SK-N-DZ (cell line): Measurements from ENCODE around the gene CELSR1.

Experiments
- DNase-seq: peaks from one replicate; pipeline ENCODE4 v3.0.0-alpha.2; 2015; ENCODE audit warnings: low spot score

Gene CELSR1

DNA sequence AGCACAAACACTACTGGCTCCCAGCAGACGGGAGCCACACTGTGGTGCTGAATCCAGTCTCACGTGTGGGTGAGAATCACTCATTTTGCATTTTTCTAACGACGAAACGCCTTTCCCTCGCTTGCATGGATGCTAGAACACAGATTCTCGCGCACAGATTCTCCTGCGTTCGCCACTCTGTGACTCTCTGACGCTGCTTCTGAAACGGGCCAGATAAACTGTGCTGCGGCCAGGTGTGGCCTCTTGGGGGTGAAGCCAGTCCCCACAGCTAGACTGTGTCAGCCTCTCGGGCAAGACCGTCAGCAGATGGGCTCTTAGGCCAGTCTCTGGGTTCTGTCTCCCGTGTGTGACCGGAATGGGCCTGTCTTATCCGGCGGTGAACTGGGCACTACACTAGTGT lies 157.4 kb downstream of the CELSR1 start:
- no peak for DNase-seq

DNA sequence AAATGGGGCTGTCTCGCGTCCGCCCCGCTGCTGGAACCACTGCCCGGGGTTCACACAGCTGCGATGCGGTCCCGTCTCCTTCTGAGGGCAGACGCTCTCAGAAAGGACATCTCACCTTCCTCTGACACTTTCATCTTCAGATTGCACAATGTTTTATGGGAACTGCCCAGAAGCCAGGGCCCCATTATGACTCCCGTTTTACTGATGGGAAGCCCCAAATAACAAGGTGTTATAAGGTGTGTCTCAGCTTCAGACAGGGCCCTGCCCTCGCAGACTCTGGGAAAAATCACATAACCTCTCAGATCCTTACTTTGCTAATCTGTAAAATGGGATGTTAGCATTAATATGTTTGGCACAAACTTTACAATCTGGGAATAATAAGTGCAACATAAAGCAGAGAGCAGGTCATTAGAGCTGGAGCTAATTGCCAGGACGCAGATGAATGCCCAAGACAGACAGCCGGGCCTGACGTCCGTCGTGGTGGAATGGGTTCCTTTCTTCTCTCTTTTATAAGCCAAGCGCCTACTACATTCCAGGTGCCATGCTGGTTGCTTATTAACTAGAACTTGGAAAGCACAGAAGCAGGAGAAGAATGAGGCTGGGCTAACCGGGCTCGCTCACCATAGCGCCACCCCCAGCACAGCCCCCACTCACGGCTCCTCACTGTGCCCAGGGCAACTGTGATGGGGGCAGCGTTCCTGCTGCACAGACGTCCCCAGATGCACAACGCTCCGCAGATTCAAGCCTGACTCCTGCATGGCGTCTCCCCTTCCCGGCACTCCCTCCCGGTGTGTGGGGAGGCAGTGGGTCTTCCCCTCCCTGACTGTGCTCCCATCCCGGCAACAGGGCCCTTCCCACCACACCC lies 158.1 kb downstream of the CELSR1 start:
- DNase-seq = no peak

DNA sequence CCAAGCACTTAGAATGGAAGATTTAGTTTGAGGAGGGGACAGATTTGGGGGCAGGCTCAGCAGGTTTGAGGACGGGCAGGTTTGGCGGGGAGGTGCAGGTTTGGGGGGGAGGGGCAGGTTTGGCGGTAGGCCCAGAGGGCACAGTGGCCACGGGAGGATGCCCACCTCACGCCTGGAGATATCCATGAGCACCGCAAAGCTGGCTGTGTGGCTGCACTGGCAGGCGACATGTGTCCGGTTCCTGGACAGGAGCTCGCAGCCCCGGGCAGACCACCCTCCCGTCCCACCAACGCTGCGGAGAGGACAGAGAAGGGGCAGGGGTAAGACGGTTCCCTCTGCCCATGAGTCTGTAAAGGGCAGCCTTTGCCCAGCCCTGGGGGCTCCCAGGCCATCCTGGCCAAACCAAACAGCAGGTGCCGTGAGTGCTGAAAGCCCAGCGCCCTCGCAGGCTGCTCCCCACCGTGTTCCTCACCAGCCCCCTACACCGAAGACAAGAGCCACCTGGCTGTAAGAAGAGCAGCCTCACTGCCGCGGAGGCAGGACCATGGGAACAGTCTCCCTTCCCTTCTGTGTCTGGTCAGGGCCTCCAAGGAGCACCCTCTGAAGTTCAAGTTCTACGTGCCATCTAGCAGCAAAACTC lies 158.9 kb downstream of the CELSR1 start:
- DNase-seq = no peak

DNA sequence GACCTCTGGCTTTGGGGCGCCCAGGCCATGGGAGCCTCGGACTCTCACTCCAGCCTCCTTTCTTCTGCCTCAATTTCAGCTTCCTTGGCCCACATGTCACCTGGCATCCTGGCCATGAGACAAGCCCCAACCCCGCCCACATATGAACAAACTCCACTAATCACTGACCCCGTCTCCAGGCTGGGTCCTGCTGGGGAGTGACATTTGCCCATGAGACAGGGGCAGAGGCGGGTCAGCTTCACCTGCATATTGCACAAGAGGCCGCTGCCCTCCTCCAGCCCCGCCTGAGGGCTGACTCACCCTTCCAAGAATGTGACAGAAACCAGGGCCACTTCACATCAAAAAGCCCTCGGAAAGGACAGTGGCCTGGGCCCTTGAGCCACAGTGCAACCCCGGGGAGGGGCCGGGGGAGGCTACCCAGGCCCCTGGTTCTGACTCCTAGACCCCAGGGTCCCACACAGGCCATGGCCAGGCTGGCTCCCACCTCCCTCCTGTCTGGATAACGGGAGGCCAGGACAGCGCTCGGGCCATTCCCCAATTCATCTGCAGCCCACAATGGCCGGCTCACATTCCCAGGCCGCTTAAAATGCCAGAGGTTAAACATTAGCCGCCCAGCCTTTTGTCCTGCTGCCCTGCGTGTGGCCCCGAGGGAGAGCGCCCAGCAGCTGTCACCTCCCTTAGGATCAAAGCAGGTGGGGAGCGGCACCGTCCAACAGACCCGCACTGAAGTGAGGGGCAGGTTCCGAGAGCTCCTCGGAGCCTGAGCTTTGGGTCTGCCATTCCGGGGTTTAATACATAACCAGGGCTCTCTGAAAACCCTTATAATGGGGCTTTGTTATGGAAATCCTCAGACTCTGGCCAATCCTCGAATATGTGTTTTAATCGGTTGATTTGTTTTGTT lies 159.6 kb downstream of the CELSR1 start:
- DNase-seq = no peak

DNA sequence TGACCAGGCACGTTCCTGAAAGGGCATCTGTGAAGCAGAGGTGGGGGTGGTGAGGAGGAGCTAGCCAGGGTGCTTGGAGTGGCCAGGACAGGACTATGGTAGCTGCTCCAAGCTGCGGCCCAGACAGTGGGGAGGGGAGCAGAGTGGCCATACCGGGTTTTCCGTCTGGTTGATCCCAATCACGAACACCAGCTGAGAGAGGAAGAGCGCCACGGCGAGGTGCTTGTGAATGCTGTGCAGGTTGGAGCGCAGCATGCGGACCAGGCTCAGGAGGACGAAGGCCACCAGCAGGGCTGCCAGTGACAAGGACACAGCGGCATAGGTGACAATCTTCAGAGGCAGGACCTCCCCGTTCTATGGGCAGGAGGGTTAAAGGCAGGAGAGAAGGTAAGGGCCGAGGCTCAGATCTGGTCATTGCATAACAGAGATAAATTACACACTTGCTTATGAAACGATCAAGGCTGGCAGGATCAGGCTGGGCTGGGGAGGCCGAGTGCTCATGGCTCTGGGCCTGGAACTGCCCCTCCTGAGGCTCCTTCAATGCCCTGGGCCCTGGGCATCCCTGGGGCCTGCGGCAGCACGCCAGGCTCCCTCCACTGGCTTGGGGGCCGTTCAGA lies 160.4 kb downstream of the CELSR1 start:
- no peak for DNase-seq

DNA sequence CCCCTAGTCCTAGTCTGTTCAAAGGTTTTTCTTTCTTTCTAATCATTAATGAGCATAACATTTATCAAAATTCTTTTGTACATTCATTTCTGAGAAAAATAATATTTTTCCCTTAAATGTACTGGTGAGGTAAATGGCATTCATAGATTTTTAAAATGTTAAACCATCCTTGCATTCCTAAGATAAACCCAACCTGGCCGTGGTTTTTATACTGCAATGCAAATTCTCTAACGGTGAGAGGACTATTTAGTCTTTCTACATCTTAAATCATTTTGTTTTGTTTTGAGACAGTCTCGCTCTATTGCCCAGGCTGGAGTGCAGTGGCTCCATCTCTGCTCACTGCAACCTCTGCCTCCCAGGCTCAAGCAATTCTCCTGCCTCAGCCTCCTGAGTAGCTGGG lies 161.3 kb downstream of the CELSR1 start:
- no peak for DNase-seq

DNA sequence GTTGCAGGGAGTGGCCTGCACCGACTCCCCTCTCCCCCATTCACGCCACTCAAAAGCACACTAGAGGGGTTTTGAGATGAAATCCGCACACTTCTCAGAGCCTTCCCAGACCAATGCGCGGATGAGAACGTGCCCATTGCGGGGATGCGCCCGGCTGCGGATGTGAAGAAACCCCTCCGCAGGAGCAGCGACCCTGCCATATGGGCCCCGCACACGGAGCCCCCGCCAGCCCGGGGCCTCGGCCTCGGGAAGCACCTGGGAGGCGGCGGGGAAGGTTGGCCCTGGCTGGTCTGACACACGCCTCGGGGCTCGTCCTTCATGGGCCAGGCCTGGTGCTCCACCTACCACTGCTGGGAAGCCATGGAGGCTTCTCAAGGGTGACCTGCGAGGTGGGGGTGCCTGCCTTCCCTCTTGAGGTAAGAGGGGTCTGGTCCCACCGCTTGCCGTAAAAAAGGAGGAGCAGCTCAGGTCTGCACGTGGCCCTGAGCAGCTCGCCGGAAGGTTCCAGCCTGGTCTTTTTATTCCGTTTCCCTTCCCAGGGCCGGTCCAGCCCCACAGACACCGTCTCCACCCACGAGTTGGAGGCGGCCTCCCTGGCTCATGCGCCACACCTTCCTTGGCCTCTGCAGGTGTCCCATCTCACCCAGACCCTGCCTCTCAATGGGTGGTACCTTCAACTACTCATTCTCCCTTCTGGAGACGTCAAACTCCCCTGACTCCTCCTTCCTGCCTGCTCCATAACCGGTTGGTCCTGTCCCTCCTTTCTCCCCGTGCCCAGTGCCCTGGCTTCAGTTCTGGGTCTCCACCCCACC lies 162.6 kb downstream of the CELSR1 start:
- no peak for DNase-seq

DNA sequence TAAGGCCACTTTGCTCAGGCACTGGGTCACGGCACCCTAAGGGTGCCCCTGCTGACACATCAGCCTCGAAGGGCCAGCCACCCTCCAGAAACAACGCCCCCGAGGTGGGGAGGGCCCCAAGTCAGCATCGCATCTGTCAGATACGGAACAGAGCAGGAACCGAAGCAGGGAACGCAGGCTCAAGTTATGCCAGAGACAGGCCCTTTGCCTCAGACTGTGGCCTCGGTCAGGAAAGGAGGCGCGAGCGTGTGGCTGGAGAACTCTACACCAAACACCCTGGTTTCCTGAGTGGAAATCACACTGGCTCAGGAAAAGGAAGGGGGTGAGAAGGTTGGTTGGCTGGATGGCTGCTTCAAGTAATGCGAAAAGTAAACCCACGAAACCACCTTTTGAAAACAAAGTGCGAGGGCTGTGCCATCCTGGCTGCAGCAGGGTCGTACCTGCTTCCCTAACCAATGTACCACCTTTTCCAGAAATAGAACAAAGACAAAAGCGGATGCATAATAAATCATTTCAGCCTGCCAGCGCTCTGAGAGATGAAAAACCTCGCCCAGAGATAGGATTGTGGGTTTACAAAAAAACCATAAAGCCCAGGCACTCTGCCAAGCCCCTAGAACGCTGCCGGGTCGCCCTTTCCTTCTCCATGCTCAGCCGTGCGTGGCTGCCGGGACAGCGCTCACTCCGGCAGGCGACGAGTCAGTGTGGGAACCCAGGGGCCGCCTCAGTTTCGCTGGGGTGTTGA lies 163.3 kb downstream of the CELSR1 start:
- DNase-seq = no peak

DNA sequence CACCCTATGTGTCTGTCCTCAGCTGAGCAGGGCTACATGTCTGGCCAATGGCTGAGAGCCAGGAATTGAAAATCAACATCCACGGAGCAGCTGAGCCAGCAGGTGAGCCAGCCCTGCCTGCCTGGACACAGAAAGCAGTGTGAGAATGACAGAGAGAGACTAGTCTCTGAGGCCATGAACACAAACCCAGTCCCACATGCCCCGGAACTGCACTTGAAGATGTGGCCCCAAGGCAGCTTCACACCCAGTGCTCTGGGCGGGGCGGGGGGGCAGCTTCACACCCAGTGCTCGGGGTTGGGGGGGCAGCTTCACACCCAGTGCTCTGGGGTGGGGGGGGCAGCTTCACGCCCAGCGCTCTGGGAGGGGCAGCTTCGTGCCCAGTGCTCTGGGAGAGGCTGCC lies 164.3 kb downstream of the CELSR1 start:
- DNase-seq = no peak

DNA sequence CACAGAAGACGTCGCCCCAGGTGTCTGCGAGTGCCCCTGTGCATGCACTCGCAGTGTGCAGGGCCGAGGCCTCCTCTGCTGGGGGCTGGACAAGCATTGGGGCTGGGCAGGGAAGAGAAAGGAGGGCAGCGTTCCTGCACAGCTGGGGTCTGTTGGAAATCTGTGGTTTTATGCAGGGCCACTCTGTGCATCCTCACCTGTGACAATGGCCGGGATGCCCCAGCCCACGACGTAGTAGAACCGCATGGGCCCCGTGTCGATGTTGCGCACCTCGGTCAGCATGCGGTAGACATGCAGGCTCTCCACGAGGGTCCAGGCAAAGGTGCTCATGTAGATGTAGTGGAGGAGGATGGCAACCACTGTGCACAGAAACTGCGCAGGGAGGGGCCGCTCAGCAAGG lies 164.7 kb downstream of the CELSR1 start:
- no peak for DNase-seq

DNA sequence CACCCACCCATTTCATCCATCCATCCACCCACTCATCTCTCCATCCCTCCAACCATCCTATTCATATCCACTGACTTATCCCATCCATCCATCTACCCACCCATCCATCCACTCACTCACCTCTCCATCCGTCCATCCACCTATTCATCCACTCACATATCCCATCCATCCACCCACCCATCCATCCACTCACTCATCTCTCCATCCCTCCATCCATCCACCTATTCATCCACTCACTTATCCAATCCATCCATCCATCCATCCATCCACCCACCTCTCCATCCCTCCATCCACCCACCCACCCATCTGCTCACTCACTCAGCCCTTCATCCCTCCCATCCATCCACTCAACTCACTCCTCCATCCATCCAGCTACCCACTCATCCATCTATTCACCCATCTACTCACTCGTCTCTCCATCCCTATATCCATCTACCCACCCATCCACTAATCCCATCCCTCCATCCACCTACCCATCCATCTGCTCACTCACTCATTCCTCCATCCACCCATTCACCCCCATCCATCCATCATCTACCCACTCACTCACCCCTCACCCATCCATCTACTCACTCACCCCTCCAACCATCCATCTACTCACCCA lies 165.7 kb downstream of the CELSR1 start:
- DNase-seq = no peak

DNA sequence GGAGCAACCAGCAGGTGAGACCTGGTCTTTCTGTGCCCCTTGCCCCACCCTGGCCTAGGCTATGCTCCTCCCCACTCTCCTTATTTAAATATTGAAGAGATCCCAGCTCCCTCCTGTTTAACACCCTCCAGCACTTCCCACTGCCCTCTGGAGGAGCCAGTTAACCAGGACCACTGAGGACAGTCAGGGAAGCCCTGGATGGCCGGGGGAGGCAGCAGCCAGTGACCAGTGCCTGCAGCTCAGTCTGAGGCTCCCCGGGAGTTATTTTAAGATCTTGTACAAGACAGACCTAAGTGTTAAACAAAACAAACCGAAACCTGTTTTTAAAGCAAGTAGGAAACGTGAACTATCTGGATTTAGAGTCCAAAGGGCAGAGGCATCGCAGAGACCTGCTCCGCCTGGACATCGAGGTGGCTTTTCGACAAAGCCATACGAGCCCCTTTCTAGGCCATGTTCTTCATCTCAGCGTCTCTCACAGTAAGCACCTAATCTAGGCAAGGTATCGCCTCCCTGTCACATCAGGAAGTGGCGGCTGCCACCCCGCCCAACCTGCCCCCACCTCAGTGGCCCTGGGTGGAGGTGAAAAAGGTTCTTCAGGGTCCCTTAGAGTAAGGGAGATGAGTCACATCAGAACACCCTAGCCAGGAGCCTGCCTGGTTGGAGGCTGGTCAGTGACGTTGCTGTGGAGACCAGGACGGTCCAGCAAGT lies 166.7 kb downstream of the CELSR1 start:
- no peak for DNase-seq

DNA sequence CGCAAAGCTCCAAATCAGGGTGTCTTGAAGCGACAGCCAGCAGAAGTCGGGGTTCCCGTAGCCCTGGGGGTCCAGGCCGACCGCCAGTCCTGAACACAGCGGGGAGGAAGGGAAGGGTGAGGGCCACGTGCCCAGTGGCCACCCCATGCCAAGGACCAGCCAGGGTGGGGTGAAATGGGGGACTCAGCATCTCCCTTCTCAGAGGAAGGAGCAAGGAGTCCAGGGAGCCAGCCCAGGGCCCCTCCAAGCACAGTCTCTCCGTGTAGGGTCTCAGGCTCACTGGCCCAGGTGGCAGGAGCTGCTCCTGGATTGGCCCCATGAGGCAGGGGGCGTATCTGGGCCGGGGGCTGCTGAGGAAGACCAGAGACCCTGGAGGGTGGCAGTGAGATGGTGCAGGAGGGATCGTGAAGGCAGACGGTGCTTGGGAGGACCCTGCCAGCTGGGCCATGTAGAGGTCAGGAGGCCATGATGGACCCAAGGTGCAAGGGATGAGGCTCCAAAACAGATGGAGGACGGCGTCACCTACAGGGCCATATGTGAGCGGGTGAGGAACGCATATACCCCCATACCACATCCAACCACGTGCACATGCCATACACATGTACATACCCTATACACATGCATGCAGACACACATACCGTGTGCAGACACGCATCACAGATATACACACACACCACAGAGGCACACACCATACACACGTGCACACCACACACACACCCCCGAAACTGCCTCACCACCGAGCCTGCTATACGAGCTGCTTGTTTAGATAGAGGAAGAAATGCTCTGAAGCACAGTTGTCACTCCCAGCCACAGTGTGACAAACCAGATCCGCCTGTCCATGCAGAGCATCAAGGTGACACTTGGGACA lies 167.5 kb downstream of the CELSR1 start:
- no peak for DNase-seq

DNA sequence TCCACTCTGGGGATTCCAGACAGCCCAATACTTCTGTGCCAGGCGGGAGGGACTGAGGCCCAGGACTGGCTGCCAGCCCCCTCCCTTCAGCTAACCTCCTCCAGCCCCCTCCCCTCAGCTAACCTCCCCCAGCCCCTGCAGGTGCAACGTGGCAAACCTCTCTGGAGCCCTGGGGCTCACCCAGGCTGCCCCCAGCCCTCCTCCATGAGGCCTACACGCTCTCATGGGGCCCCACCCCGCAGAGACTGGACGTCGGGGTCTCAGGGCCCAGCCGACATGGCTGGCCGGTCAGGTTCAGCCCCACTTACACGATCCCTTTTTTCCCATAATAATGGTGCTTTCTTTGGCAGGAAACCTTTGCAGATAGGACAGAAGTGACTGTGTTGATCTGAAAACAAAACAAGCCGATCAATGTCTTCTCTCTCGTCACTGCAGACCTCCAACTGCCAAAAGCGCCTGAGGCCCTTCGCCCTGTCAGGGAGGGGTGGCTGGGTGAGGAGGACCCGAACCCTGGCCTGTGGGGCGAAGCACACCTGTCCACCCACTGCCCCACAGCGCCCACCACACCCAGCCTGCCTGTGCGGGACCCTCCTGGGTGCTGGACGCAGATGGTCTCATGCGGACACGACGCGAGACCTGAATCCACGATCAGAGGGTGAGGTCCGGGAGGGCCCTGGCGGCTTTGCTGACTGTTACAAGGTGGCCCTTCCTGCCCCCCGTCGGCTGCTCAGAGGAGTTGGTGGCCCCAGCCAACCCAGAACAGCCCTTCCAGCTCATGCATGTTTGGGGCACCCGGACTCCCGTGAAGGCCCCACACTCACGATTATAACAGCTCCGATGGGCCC lies 168.3 kb downstream of the CELSR1 start:
- DNase-seq = no peak

DNA sequence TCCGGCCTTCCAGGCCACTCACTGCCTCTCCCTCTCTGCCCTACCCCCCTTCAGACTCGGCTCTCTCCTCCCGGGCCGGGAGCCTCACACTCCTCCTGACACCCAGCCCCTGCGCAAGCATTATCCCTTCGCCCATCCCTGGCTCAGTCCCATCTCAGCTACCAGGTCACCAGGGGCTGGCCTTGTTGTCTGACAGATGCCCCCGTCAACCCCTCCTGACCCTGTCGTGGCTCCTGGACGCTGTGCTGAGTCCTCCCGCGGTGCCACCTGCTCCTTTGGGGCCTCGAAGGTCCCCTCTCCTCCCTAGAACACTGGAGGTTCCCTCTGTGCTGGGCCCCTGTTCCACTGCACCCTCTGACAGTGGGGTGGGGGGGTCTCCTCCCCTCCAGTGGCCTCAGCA lies 169.0 kb downstream of the CELSR1 start:
- no peak for DNase-seq

DNA sequence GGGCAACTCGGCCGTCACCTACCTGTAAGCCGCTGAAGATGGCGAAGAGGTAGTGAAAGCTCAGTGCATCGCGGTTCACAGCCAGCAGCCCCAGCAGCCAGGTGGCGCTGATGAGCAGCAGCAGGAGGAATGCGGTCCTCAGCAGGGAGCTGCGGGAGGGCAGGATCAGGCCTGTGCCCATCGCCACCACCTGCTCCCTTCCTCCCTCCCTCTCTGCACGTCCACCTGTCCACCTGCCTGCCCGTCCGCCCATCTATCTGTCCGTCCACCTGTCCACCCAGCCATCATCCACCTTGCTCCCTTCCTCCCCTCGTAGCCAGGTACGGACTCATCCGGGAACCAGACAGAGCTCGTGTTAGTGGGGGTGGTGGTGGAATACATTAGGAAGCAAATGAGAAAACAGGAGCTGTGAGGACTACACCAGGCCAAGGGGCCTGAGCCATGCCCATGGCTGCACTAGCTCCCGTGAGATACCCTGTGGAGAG lies 169.7 kb downstream of the CELSR1 start:
- DNase-seq = peak; percentile 54
